HG02852 (cell line): Measurements from ENCODE around the gene B4GALNT3.

Experiments
- ATAC-seq: cut with Tn5 transposase; IDR thresholded peaks from one replicate; pipeline ENCODE4 v1.9.1; 2021; ENCODE audit warnings: mild to moderate bottlenecking, moderate library complexity; ENCODE audit not compliant: unreplicated experiment

B4GALNT3 gene

GRCh38 chr12:467591-467990 is 7.9 kb downstream of the B4GALNT3 start:
- ATAC-seq: no peak

GRCh38 chr12:468671-469389 is 9.1 kb downstream of the B4GALNT3 start:
- no peak for ATAC-seq

- no peak for ATAC-seq
Measured at GRCh38 chr12:470133-470532, 10.4 kb downstream of the B4GALNT3 start.

- ATAC-seq: no peak
Measured at GRCh38 chr12:473198-473597, 13.5 kb downstream of the B4GALNT3 start.

DNA sequence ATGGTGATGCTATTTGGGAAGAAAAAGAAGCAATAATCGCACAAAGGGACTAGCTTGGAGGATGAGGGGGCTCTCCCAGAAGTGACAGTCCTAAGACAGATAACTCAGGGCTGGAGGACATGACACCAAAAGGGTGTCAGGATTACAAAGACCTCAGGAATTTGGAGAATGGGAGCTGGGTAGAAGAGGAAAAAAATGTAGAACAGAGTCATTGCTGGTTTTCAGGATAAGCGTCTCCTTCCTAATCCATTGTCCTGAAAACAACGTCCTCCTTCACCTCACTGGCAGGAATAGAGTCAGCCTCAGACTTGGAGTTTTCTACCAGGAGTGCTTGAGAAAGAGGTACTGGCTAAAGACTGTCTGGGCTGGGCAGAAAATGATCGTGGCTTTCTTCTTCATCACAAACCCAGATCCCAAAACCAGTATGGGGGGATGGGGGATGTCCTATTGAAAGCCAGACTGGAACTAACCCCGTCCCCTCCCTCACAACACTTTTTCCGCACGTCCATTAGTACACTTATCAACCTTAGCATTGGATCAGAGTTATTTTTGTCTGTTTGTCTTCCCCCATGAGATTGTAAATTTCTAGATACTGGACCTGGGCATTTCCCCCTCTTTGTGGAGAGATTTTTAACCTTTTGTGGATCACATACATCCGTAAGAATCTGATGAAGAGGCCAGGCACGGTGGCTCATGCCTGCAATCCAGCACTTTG is 14.3 kb downstream of the B4GALNT3 start:
- no peak for ATAC-seq

- ATAC-seq: no peak
Measured at GRCh38 chr12:475286-475685, 15.5 kb downstream of the B4GALNT3 start.

DNA sequence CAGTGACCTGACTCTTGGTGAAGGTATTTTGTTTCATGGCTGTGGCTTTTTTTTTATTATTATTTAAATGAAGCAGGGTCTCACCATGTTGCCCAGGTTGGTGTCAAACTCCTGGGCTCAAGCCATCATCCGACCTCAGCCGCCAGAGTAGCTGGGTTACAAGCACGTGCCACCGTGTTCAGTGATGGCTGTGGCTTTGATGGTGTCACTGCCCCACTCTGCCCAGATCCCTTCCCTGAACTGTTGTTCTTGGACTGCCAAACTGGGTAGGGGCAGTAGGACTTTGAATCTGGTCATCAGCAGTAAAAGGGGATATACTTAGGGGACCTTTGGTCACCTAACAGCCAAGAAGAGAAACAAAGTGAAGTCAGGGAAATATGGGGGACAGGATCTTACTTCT is 19.4 kb downstream of the B4GALNT3 start:
- no peak for ATAC-seq

- ATAC-seq: no peak
Measured at GRCh38 chr12:480831-481816, 21.4 kb downstream of the B4GALNT3 start.

- no peak for ATAC-seq
Measured at GRCh38 chr12:482061-482460, 22.3 kb downstream of the B4GALNT3 start.

GRCh38 chr12:484096-484495 is 24.4 kb downstream of the B4GALNT3 start:
- ATAC-seq: no peak

- ATAC-seq: no peak
Measured at GRCh38 chr12:490260-490659, 30.5 kb downstream of the B4GALNT3 start.

- no peak for ATAC-seq
Measured at GRCh38 chr12:495466-495865, 35.7 kb downstream of the B4GALNT3 start.

GRCh38 chr12:496736-497135 is 37.0 kb downstream of the B4GALNT3 start:
- no peak for ATAC-seq

DNA sequence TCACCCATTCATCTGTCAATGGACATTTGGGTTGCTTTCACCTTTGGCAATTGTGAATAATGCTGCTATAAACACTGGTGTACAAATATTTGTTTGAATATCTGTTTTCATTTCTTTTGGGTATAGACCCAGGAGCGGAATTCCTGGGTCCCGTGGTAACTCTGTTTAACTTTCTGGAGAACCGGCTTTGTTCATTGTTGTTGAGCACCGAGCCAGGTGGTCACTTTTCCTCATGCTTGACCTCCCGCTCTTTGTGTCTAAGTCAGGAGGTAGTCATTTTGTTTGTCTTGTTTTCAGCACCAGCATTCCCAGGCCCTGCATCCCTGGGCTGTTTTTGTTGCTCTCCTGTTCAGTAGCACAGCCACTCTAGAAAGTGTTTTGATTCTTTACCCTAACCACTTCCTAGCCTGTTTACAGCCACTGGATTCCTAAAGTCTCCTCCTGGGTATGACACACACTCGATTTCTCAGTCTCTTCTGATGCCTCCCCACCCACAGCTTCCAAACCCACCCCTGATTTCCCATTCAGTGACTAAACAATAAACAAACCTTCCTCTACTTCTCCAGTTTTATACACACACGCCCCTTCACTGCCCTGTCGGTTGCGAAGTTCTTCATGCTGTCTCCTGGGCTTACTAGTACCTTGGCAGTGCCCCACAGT is 37.9 kb downstream of the B4GALNT3 start:
- ATAC-seq: no peak

DNA sequence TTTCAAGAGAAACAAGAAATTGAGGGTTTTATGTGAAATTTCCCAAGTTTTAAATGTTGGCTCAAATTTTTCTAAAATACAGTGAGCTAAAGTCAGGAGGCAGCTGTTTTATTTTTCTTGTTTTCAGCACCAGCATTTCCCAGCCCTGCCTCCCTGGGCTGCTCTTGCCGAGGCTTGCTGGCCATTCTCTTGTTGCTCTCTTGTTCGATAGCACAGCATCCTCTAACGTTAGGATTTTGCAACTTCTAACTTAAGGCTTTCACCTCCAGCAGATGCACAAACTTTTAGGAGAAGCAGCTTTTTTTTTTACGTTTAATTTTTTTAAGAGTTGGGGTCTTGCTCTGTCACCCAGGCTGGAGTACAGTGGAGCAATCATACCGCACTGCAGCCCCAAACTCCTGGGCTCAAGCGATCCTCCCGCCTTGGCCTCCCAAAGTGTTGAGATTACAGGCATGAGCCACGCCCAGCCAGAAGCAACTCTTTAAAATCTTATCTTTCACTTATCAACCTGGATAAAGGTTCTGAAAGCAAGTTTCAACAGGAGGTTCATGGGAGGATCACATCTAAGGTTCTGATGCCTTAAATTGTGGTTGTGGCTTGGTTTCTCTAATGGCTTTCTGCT is 40.2 kb downstream of the B4GALNT3 start:
- ATAC-seq: no peak

- ATAC-seq: no peak
Measured at GRCh38 chr12:501722-502447, 42.1 kb downstream of the B4GALNT3 start.

- no peak for ATAC-seq
Measured at GRCh38 chr12:503111-503761, 43.5 kb downstream of the B4GALNT3 start.

GRCh38 chr12:505221-505620 is 45.5 kb downstream of the B4GALNT3 start:
- no peak for ATAC-seq

DNA sequence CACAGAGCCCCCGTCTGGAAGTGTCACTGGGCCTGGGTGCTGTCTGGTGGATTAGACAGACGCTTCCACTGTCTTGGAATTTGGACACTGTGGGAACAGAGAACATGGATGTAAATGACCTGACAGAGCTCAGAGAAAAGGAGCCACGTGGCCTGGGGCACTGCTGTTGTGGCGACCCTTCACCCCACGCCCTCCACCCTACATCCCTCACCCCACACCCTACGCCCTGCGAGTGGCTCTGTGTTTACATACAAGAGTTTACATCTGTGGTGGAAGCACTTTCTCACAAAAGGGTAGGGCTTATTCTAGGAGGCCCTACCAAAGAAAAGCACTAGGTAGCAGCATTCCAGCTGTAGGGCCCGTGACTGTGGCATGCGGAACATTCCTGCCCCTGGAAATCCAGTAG is 47.7 kb downstream of the B4GALNT3 start:
- no peak for ATAC-seq
